Endothelial cell of umbilical vein (primary cell): ENCODE results near the gene KIAA1671. TPM values are rescaled to one million over a fixed set of nuclear protein-coding genes. Genes with fewer than 3 reads are reported as not detected.

Source experiments
- BruUV-seq: library from RNA; stranded (reverse); fragments of 400-500 nt; replicated peaks from 2 replicates; lab custom pipeline; 2021; lab: Mats Ljungman, UMichigan
- CTCF ChIA-PET: fragments of 300-600, 350-600 bp; sonication (Branson Sonifier 250); formaldehyde crosslinking; loops from one replicate; lab custom pipeline; 2021; ENCODE audit warnings: antibody characterized with exemption, inconsistent platforms; lab: Charles Lee
- POLR2A ChIA-PET: fragments of 300-600, 350-600 bp; sonication (Branson Sonifier 250); formaldehyde crosslinking; loops from one replicate; lab custom pipeline; 2021; ENCODE audit warnings: antibody characterized with exemption, inconsistent platforms; lab: Charles Lee
- DNase-seq: peaks from one replicate; pipeline ENCODE4 v3.0.0-alpha.2; 2011; ENCODE audit warnings: low read depth, low spot score
- FAIRE-seq: peaks from 2 replicates; lab custom pipeline; 2011; peaks lifted over from hg19 to GRCh38; lab: Jason Lieb, UNC
- H2AFZ ChIP-seq: 2 replicates; pipeline ENCODE4 v1.6.0; 2012; ENCODE audit warnings: low read depth, low read length, control low read depth, inconsistent platforms
- H3K27ac ChIP-seq: 2 replicates; pipeline ENCODE4 v1.5.1; 2011; ENCODE audit warnings: low read depth, mild to moderate bottlenecking, control low read depth, low read length, moderate library complexity; ENCODE audit not compliant: insufficient read depth
- H3K27me3 ChIP-seq, 2 experiments: 2 replicates each; pipeline versions ENCODE4 v1.6.0 to v1.6.1; 2011; ENCODE audit warnings: low read length in 2 of 2, mixed read lengths in 1 of 2; ENCODE audit not compliant: control insufficient read depth in 2 of 2, insufficient read depth in 2 of 2
- H3K36me3 ChIP-seq, 2 experiments: 2 replicates in 1 of 2; 3 replicates in 1 of 2; pipeline ENCODE4 v1.5.1; 2011; ENCODE audit warnings: low read length in 2 of 2, mild to moderate bottlenecking in 1 of 2, moderate library complexity in 1 of 2; ENCODE audit not compliant: control insufficient read depth in 2 of 2, insufficient read depth in 2 of 2; ENCODE audit errors: extremely low read depth in 1 of 2
- H3K4me1 ChIP-seq: 3 replicates; pipeline ENCODE4 v1.5.1; 2011; ENCODE audit warnings: mild to moderate bottlenecking, low read length; ENCODE audit not compliant: control insufficient read depth, insufficient read depth; ENCODE audit errors: extremely low read depth
- H3K4me2 ChIP-seq: 2 replicates; pipeline ENCODE4 v1.6.1; 2011; ENCODE audit warnings: low read length, control low read depth, mixed read lengths; ENCODE audit not compliant: insufficient read depth
- H3K4me3 ChIP-seq, 3 experiments: fragments of 200-600 bp in 1 of 3; sonication (generic), shearing (Covaris generic) in 1 of 3; replicated peaks in 1 of 3; 2 replicates each; pipeline ENCODE4 v1.5.1; 2011 to 2016; ENCODE audit warnings: control low read depth in 3 of 3, low read length in 3 of 3, mild to moderate bottlenecking in 2 of 3, inconsistent platforms in 1 of 3, low read depth in 1 of 3, moderate library complexity in 1 of 3; ENCODE audit not compliant: insufficient read depth in 1 of 3
- H3K79me2 ChIP-seq: 2 replicates; pipeline ENCODE4 v1.6.0; 2012; ENCODE audit warnings: low read length, inconsistent platforms; ENCODE audit not compliant: control insufficient read depth, insufficient read depth
- H3K9ac ChIP-seq: replicated peaks from 2 replicates; pipeline ENCODE3; 2011; ENCODE audit warnings: low read length, control low read depth; ENCODE audit not compliant: insufficient read depth; ENCODE audit errors: extremely low read depth
- H3K9me1 ChIP-seq: replicated peaks from 3 replicates; pipeline ENCODE4 v1.6.0; 2011; ENCODE audit warnings: mild to moderate bottlenecking, low read length; ENCODE audit not compliant: control insufficient read depth, insufficient read depth; ENCODE audit errors: extremely low read depth
- H3K9me3 ChIP-seq: replicated peaks from 2 replicates; pipeline ENCODE4 v1.5.1; 2012; ENCODE audit warnings: low read length, inconsistent platforms; ENCODE audit not compliant: control insufficient read depth, insufficient read depth
- H4K20me1 ChIP-seq: replicated peaks from 2 replicates; pipeline ENCODE3; 2011; ENCODE audit warnings: mild to moderate bottlenecking, low read length; ENCODE audit not compliant: control insufficient read depth, insufficient read depth; ENCODE audit errors: extremely low read depth
- EZH2 ChIP-seq: IDR thresholded peaks from 2 replicates; pipeline ENCODE4 v1.6.1; 2012; ENCODE audit warnings: borderline replicate concordance, low read depth, mild to moderate bottlenecking, moderate library complexity, low read length, inconsistent platforms; ENCODE audit not compliant: severe bottlenecking
- FOS ChIP-seq: IDR thresholded peaks from 2 replicates; pipeline ENCODE4 v1.6.1; 2011; ENCODE audit warnings: mild to moderate bottlenecking, low read length, moderate library complexity, borderline replicate concordance; ENCODE audit not compliant: insufficient read depth
- GATA2 ChIP-seq: IDR thresholded peaks from 2 replicates; pipeline ENCODE4 v1.7.0; 2011; ENCODE audit warnings: low read depth, mild to moderate bottlenecking, moderate library complexity, mixed read lengths, low read length; ENCODE audit not compliant: insufficient read length, insufficient read depth
- JUN ChIP-seq: IDR thresholded peaks from 2 replicates; pipeline ENCODE4 v1.6.1; 2011; ENCODE audit warnings: borderline replicate concordance, low read depth; ENCODE audit not compliant: insufficient read length, insufficient read depth
- MYC ChIP-seq: IDR thresholded peaks from one replicate; pipeline ENCODE4 v1.6.1; 2011; ENCODE audit warnings: mild to moderate bottlenecking, low read depth, low read length
- POLR2A ChIP-seq: IDR thresholded peaks from 2 replicates; pipeline ENCODE4 v1.6.1; 2012; ENCODE audit warnings: low read depth, mild to moderate bottlenecking, control low read depth, low read length
- POLR2AphosphoS5 ChIP-seq: IDR thresholded peaks from 2 replicates; pipeline ENCODE4 v1.6.1; 2012; ENCODE audit warnings: low read depth, mild to moderate bottlenecking, control low read depth, low read length, moderate library complexity; ENCODE audit not compliant: insufficient read depth
- dilution Hi-C: fragments of 300-500 bp; cut with MboI; formaldehyde crosslinking; loops from one replicate; pipeline ENCODE4 v1.15.0; 2019; ENCODE audit warnings: low sequenced_read_pairs; ENCODE audit not compliant: extremely low pct_ligation_motif_present
- intact Hi-C: fragments of 100-400 bp; cut with micrococcal nuclease; formaldehyde crosslinking; loops from one replicate; pipeline ENCODE4 v1.10.0; 2022
- polyA plus RNA-seq, 4 experiments: library from polyadenylated mRNA; depleted of rRNA in 3 of 4; stranded (reverse) in 3 of 4; unstranded in 1 of 4; fragments of >200 nt; gene quantifications; 2 replicates each; pipeline versions ENCODE4 v1.2.1 to v1.2.3, GENCODE V29; 2011 to 2012; ENCODE audit warnings: missing spikeins in 1 of 4
- total RNA-seq: library from RNA; stranded (reverse); gene quantifications from 2 replicates; pipeline ENCODE4 v1.2.3, GENCODE V29; 2021
- TF ChIP-seq, protein P1 (sequence below), 2 donors: IDR thresholded peaks; 1 replicate in 1 of 2; 2 replicates in 1 of 2; pipeline ENCODE4 v1.5.1; 2011; ENCODE audit warnings: low read length in 2 of 2, mild to moderate bottlenecking in 2 of 2, moderate library complexity in 2 of 2, control low read depth in 1 of 2, inconsistent platforms in 1 of 2, low read depth in 1 of 2; ENCODE audit not compliant: insufficient read depth in 1 of 2; ENCODE audit errors: extremely low read depth in 1 of 2
- TF ChIP-seq, protein P2 (sequence below): IDR thresholded peaks from 2 replicates; pipeline ENCODE4 v1.6.1; 2011; ENCODE audit not compliant: insufficient read depth, insufficient read length

Gene KIAA1671
- total and polyA plus RNA-seq, 2 donors (not counting 3 experiments of a cell fraction or from before 2014, with no cell fraction given) = 23.1 to 85.1 TPM

DNA sequence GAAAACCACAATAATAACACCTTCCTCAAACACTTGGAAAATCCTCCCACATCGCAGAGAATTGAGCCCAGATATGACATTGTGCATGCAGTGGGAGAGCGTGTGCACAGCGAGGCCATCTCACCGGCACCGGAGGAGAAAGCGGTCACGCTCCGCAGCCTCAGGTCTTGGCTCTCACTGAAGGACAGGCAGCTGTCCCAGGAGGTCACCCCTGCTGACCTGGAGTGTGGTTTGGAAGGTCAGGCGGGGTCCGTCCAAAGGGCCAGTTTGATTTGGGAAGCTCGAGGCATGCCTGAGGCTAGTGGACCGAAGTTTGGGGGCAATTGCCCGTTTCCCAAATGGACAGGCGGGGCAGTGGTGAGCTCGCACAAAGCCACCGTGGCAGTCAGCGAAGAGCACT, 86.7 kb downstream of the KIAA1671 start:
- no TSS peak for BruUV-seq

More for the DNA sequence above, 86.7 kb downstream of the KIAA1671 start:
- Histone ChIP-seq H3K4me1 (no peaks in the 10 kb centered on the region), H3K4me2 (no peak overlapping the region), H3K4me3 (no peak overlapping the region), H3K79me2 (no peaks in the 10 kb centered on the region), H2AFZ (no peak overlapping the region), H3K9me3 (no peaks in the 10 kb centered on the region), H4K20me1 (no peaks in the 10 kb centered on the region), H3K27me3 (no peaks in the 10 kb centered on the region), H3K27ac (no peak overlapping the region), H3K36me3 (peaks cover 0 to 10% of the 10 kb centered on the region in 2 experiments), H3K9me1 (no peaks in the 10 kb centered on the region), H3K9ac (no peak overlapping the region)
- intact Hi-C loops (no loop called here), dilution Hi-C loops (no loop called here)
- no peak for DNase-seq
- TF ChIP-seq JUN (no peak), GATA2 (no peak), POLR2AphosphoS5 (no peak), MYC (no peak), FOS (no peak), EZH2 (no peak), POLR2A (no peak)
- TF ChIP-seq, protein P1, sequence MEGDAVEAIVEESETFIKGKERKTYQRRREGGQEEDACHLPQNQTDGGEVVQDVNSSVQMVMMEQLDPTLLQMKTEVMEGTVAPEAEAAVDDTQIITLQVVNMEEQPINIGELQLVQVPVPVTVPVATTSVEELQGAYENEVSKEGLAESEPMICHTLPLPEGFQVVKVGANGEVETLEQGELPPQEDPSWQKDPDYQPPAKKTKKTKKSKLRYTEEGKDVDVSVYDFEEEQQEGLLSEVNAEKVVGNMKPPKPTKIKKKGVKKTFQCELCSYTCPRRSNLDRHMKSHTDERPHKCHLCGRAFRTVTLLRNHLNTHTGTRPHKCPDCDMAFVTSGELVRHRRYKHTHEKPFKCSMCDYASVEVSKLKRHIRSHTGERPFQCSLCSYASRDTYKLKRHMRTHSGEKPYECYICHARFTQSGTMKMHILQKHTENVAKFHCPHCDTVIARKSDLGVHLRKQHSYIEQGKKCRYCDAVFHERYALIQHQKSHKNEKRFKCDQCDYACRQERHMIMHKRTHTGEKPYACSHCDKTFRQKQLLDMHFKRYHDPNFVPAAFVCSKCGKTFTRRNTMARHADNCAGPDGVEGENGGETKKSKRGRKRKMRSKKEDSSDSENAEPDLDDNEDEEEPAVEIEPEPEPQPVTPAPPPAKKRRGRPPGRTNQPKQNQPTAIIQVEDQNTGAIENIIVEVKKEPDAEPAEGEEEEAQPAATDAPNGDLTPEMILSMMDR (IDR thresholded peaks at IDR 0.05; ENCODE audit: extremely low read depth in 1 of 2, insufficient read depth in 1 of 2, low read depth in 1 of 2, low read length in 2 of 2) = no peak
- TF ChIP-seq, protein P2, sequence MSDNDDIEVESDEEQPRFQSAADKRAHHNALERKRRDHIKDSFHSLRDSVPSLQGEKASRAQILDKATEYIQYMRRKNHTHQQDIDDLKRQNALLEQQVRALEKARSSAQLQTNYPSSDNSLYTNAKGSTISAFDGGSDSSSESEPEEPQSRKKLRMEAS = no peak
- ChIA-PET POLR2A (no interaction called here), CTCF (interaction anchor here (7.1 kb wide), 1 partner anchor 10 kb away, joined by 33 read pairs; no protein-coding TSS in a partner anchor)
- no peak for FAIRE-seq
